ENCODE results near the gene KLHL17.
A peak's percentile ranks its signal among the peaks of the same experiment; 100 is the strongest.

The KLHL17 gene

GRCh38 chr1:981491-981954 is 21.1 kb downstream of the KLHL17 start:
- Histone ChIP-seq H3K4me2 (ENCODE audit: low read length) (no peak overlapping the region), H3K27me3 (ENCODE audit: low read depth, low read length) (no peaks in the 10 kb centered on the region)
- TF ChIP-seq EZH2phosphoT487 (IDR thresholded peaks at IDR 0.05; ENCODE audit: low read depth) (no peak), CTCF (IDR thresholded peaks at IDR 0.05; ENCODE audit: low read depth, low read length) (no peak)

GRCh38 chr1:981955-982558 is 21.7 kb downstream of the KLHL17 start, which contains the start of gene PERM1:
Gene PERM1, minus strand, starts transcription at chr1:982093. Its CDS starts 1,064 bp downstream, at chr1:981029.
- H3K4me1 ChIP-seq (ENCODE audit: low read length), result no peaks in the 10 kb centered on the region
- H3K79me2 ChIP-seq (ENCODE audit: low read length), result no peaks in the 10 kb centered on the region
- no peaks in the 10 kb centered on the region for H3K9me3 ChIP-seq (ENCODE audit: insufficient read depth, low read length)
- no peak within 1 kb of the TSS for H3K27ac ChIP-seq (ENCODE audit: low read length)
- H3K9ac ChIP-seq (ENCODE audit: low read length), result no peak within 1 kb of the TSS
- H4K20me1 ChIP-seq (ENCODE audit: insufficient read depth, low read length), result no peaks in the 10 kb centered on the region
- no peak within 1 kb of the TSS for H3K4me2 ChIP-seq (ENCODE audit: low read length)
- no peak within 1 kb of the TSS for H2AFZ ChIP-seq (ENCODE audit: low read depth, low read length)
- no peaks in the 10 kb centered on the region for H3K27me3 ChIP-seq (ENCODE audit: low read depth, low read length)
- TF ChIP-seq EZH2phosphoT487 (IDR thresholded peaks at IDR 0.05; ENCODE audit: low read depth) (no peak), CTCF (IDR thresholded peaks at IDR 0.05; ENCODE audit: low read depth, low read length) (no peak)
- H3K4me3 ChIP-seq (ENCODE audit: low read length), result no peak within 1 kb of the TSS
- H3K36me3 ChIP-seq (replicated peaks; ENCODE audit: low read depth, low read length), result no peaks in the 10 kb centered on the region

More at GRCh38 chr1:981491-981954, 21.1 kb downstream of the KLHL17 start:
- H3K79me2 ChIP-seq (ENCODE audit: low read length), result no peaks in the 10 kb centered on the region
- H3K4me1 ChIP-seq (ENCODE audit: low read length), result no peaks in the 10 kb centered on the region
- no peak overlapping the region for H3K9ac ChIP-seq (ENCODE audit: low read length)
- no peaks in the 10 kb centered on the region for H3K9me3 ChIP-seq (ENCODE audit: insufficient read depth, low read length)
- no peak overlapping the region for H3K4me3 ChIP-seq (ENCODE audit: low read length)
- no peak overlapping the region for H3K27ac ChIP-seq (ENCODE audit: low read length)
- H4K20me1 ChIP-seq (ENCODE audit: insufficient read depth, low read length), result no peaks in the 10 kb centered on the region
- no peak overlapping the region for H2AFZ ChIP-seq (ENCODE audit: low read depth, low read length)
- no peaks in the 10 kb centered on the region for H3K36me3 ChIP-seq (replicated peaks; ENCODE audit: low read depth, low read length)

GRCh38 chr1:982765-983436 is 22.5 kb downstream of the KLHL17 start:
- Histone ChIP-seq H2AFZ (ENCODE audit: low read depth, low read length) (no peak overlapping the region), H3K27me3 (ENCODE audit: low read depth, low read length) (no peaks in the 10 kb centered on the region), H3K9ac (ENCODE audit: low read length) (no peak overlapping the region), H3K9me3 (ENCODE audit: insufficient read depth, low read length) (no peaks in the 10 kb centered on the region), H3K4me1 (ENCODE audit: low read length) (no peaks in the 10 kb centered on the region), H3K79me2 (ENCODE audit: low read length) (no peaks in the 10 kb centered on the region), H3K27ac (ENCODE audit: low read length) (no peak overlapping the region), H4K20me1 (ENCODE audit: insufficient read depth, low read length) (no peaks in the 10 kb centered on the region), H3K36me3 (replicated peaks; ENCODE audit: low read depth, low read length) (no peaks in the 10 kb centered on the region), H3K4me3 (ENCODE audit: low read length) (no peak overlapping the region), H3K4me2 (ENCODE audit: low read length) (no peak overlapping the region)
- TF ChIP-seq CTCF (IDR thresholded peaks at IDR 0.05; ENCODE audit: low read depth, low read length) (no peak), EZH2phosphoT487 (IDR thresholded peaks at IDR 0.05; ENCODE audit: low read depth) (no peak)

GRCh38 chr1:983798-984475 is 23.6 kb downstream of the KLHL17 start:
- no peak overlapping the region for H3K9ac ChIP-seq (ENCODE audit: low read length)
- peaks cover 5% of the 10 kb centered on the region for H3K27me3 ChIP-seq (ENCODE audit: low read depth, low read length)
- H4K20me1 ChIP-seq (ENCODE audit: insufficient read depth, low read length), result no peaks in the 10 kb centered on the region
- no peaks in the 10 kb centered on the region for H3K4me1 ChIP-seq (ENCODE audit: low read length)
- H2AFZ ChIP-seq (ENCODE audit: low read depth, low read length), result no peak overlapping the region
- no peaks in the 10 kb centered on the region for H3K36me3 ChIP-seq (replicated peaks; ENCODE audit: low read depth, low read length)
- H3K4me2 ChIP-seq (ENCODE audit: low read length), result no peak overlapping the region
- H3K27ac ChIP-seq (ENCODE audit: low read length), result no peak overlapping the region
- H3K4me3 ChIP-seq (ENCODE audit: low read length), result no peak overlapping the region
- H3K79me2 ChIP-seq (ENCODE audit: low read length), result no peaks in the 10 kb centered on the region
- H3K9me3 ChIP-seq (ENCODE audit: insufficient read depth, low read length), result no peaks in the 10 kb centered on the region
- no peak for TF ChIP-seq EZH2phosphoT487 (IDR thresholded peaks at IDR 0.05; ENCODE audit: low read depth)
- peak; percentile 71 for TF ChIP-seq CTCF (IDR thresholded peaks at IDR 0.05; ENCODE audit: low read depth, low read length)

Data from OCI-LY3 (cell line).